ENCODE data around the gene GALNT2. TPM values are rescaled to one million over a fixed set of nuclear protein-coding genes. Genes with fewer than 3 reads are reported as not detected.

Gene GALNT2
- polyA plus RNA-seq, 2 of the 4 experiments (the other 2 are of a cell fraction) = 66.9 to 114 TPM

DNA sequence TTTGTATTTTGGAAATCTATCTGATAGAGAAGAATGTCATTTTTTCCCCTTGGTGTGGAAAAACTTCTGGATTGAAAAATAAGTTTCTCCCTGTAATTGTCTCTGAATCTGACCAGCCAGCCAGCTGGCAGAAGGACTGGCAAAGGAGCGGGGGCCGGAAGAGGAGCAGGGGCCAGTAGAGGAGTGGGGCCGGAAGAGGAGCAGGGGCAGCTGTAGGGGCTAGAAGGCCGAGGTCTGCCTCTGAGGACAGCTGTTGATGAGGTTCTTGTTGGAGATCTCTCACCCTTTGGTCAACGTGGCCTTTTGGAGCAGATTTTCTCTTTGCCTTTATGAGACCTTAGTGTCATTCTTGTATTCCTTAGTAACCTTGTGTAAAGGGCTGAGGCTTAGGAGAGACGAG lies 121.8 kb downstream of the GALNT2 start:
- no peak for FAIRE-seq
- TF ChIP-seq MAZ (IDR thresholded peaks at IDR 0.05; ENCODE audit: borderline replicate concordance, low read depth, low read length) = no peak
- no peak for TF ChIP-seq HOXA7 (CRISPR knock-in tag; IDR thresholded peaks at IDR 0.05)
- no peak for TF ChIP-seq RNF2 (IDR thresholded peaks at IDR 0.05; ENCODE audit: borderline replicate concordance, low read depth)
- no peak for TF ChIP-seq EHMT2 (IDR thresholded peaks at IDR 0.05; ENCODE audit: low read depth)
- TF ChIP-seq JUN (IDR thresholded peaks at IDR 0.05) = no peak
- TF ChIP-seq MAFK (IDR thresholded peaks at IDR 0.05; ENCODE audit: partially characterized antibody) = no peak
- TF ChIP-seq, protein P1, sequence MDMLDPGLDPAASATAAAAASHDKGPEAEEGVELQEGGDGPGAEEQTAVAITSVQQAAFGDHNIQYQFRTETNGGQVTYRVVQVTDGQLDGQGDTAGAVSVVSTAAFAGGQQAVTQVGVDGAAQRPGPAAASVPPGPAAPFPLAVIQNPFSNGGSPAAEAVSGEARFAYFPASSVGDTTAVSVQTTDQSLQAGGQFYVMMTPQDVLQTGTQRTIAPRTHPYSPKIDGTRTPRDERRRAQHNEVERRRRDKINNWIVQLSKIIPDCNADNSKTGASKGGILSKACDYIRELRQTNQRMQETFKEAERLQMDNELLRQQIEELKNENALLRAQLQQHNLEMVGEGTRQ (IDR thresholded peaks at IDR 0.05) = no peak
- no peak for TF ChIP-seq ZFP36 (IDR thresholded peaks at IDR 0.05; ENCODE audit: borderline replicate concordance, partially characterized antibody)
- TF ChIP-seq, protein P2, sequence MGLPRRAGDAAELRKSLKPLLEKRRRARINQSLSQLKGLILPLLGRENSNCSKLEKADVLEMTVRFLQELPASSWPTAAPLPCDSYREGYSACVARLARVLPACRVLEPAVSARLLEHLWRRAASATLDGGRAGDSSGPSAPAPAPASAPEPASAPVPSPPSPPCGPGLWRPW (IDR thresholded peaks at IDR 0.05) = no peak
- TF ChIP-seq RFX5 (IDR thresholded peaks at IDR 0.05) = no peak
- no peak for TF ChIP-seq KDM5A (IDR thresholded peaks at IDR 0.05)
- no peak for ATAC-seq
- ChIA-PET CTCF (no interaction called here), POLR2A (no interaction called here)
- no peaks in the 10 kb centered on the region for H3K9me3 ChIP-seq
- no peak overlapping the region for H3K4me2 ChIP-seq
- no peak for DNase-seq (ENCODE audit: low read depth in 1 of 2, low spot score in 1 of 2)
- WGBS (ENCODE audit: missing lambda C conversion rate) = 87% methylated on average over 6 of the region's 6 CpGs
- no peak overlapping the region for H3K27ac ChIP-seq
- H3K4me1 ChIP-seq = peaks cover 26% of the 10 kb centered on the region
- no peak overlapping the region for H3K4me3 ChIP-seq

DNA sequence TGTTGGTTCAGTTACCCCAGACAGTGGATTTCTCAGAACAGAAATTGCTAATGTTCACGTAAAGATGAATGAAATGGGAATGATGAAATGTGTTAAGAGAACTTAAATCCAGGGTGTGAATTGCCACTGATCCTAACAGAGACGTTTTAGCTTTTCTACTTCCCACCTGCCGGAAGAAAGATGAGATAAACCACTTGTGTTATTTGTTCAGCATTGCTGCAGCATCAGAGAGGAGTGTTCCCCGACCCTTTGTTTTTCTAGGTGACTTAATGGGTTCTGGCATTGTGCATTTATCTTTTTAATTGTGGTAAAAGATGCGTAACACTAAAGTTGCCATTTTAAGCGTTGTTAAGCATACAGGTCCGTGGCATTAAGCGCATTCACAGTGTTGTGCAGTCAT lies 122.3 kb downstream of the GALNT2 start:
- Histone ChIP-seq H3K4me1 (peaks cover 26% of the 10 kb centered on the region), H3K9me3 (no peaks in the 10 kb centered on the region), H3K27ac (no peak overlapping the region), H3K4me3 (no peak overlapping the region), H3K4me2 (no peak overlapping the region)
- no peak for ATAC-seq
- no peak for FAIRE-seq
- TF ChIP-seq NR3C1 (IDR thresholded peaks at IDR 0.05) (no peak), HOXB5 (CRISPR knock-in tag; IDR thresholded peaks at IDR 0.05) (no peak), ESRRA (IDR thresholded peaks at IDR 0.05; ENCODE audit: borderline replicate concordance, low read length) (no peak), POLR2A (IDR thresholded peaks at IDR 0.05; ENCODE audit: low read length) (no peak), KDM1A (IDR thresholded peaks at IDR 0.05; ENCODE audit: low read depth) (no peak), NPAS2 (CRISPR knock-in tag; IDR thresholded peaks at IDR 0.05; ENCODE audit: borderline replicate concordance) (no peak), FOSL2 (IDR thresholded peaks at IDR 0.05) (no peak), FOSL2 (CRISPR knock-in tag; IDR thresholded peaks at IDR 0.05) (no peak)
- TF ChIP-seq, protein P3, sequence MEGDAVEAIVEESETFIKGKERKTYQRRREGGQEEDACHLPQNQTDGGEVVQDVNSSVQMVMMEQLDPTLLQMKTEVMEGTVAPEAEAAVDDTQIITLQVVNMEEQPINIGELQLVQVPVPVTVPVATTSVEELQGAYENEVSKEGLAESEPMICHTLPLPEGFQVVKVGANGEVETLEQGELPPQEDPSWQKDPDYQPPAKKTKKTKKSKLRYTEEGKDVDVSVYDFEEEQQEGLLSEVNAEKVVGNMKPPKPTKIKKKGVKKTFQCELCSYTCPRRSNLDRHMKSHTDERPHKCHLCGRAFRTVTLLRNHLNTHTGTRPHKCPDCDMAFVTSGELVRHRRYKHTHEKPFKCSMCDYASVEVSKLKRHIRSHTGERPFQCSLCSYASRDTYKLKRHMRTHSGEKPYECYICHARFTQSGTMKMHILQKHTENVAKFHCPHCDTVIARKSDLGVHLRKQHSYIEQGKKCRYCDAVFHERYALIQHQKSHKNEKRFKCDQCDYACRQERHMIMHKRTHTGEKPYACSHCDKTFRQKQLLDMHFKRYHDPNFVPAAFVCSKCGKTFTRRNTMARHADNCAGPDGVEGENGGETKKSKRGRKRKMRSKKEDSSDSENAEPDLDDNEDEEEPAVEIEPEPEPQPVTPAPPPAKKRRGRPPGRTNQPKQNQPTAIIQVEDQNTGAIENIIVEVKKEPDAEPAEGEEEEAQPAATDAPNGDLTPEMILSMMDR (IDR thresholded peaks at IDR 0.05) = no peak
- TF ChIP-seq, protein P4, sequence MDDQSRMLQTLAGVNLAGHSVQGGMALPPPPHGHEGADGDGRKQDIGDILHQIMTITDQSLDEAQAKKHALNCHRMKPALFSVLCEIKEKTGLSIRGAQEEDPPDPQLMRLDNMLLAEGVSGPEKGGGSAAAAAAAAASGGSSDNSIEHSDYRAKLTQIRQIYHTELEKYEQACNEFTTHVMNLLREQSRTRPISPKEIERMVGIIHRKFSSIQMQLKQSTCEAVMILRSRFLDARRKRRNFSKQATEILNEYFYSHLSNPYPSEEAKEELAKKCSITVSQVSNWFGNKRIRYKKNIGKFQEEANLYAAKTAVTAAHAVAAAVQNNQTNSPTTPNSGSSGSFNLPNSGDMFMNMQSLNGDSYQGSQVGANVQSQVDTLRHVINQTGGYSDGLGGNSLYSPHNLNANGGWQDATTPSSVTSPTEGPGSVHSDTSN (IDR thresholded peaks at IDR 0.05) = no peak
- ChIA-PET POLR2A (no interaction called here), CTCF (interaction anchor here (1.2 kb wide), 1 partner anchor 11 kb away, joined by 4 read pairs; no protein-coding TSS in a partner anchor)
- no peak for DNase-seq (ENCODE audit: low read depth in 1 of 2, low spot score in 1 of 2)
- WGBS (ENCODE audit: missing lambda C conversion rate) = 91% methylated on average over 8 of the region's 8 CpGs

DNA sequence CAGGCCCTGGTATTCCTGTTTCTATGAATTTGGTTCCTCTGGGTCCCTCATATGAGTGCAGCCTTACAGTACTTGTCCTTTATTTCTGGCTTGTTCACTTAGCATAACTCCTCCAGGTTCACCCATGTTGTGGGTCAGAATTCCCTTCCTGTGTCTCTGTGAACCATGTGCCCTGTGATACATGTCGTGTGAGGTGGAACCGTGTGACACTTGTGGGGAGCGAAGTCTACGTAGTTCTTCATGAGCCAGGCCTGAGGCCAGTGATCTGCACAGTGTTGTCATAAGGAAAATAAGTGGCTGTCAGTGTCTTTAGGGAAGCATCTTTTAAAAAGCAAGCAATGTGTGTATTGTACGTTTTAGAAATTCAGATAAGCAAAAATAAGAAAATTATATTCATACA lies 122.8 kb downstream of the GALNT2 start:
- DNase-seq (ENCODE audit: low read depth in 1 of 2, low spot score in 1 of 2) (no peak), ATAC-seq (no peak), FAIRE-seq (no peak)
- CTCF ChIA-PET = interaction anchor here (1.2 kb wide), 1 partner anchor 11 kb away, joined by 4 read pairs; no protein-coding TSS in a partner anchor
- Histone ChIP-seq H3K9me3 (no peaks in the 10 kb centered on the region), H3K4me1 (peaks cover 22% of the 10 kb centered on the region), H3K4me3 (no peak overlapping the region), H3K4me2 (no peak overlapping the region), H3K27ac (no peak overlapping the region; a peak in 1 of 6 replicates)
- POLR2A ChIA-PET = no interaction called here
- 95% methylated on average over 5 of the region's 5 CpGs for WGBS (ENCODE audit: missing lambda C conversion rate)
- TF ChIP-seq HOXB5 (CRISPR knock-in tag; IDR thresholded peaks at IDR 0.05) = no peak
- no peak for TF ChIP-seq KDM5A (IDR thresholded peaks at IDR 0.05)
- TF ChIP-seq HDAC2 (IDR thresholded peaks at IDR 0.05) = no peak
- TF ChIP-seq HOXB13 (CRISPR knock-in tag; IDR thresholded peaks at IDR 0.05; ENCODE audit: low read depth) = no peak
- no peak for TF ChIP-seq NPAS2 (CRISPR knock-in tag; IDR thresholded peaks at IDR 0.05; ENCODE audit: borderline replicate concordance)
- TF ChIP-seq GATA3 (IDR thresholded peaks at IDR 0.05; ENCODE audit: borderline replicate concordance) = no peak
- no peak for TF ChIP-seq POLR2A (IDR thresholded peaks at IDR 0.05; ENCODE audit: low read length)
- no peak for TF ChIP-seq RARB (CRISPR knock-in tag; IDR thresholded peaks at IDR 0.05)
- TF ChIP-seq, protein P5, sequence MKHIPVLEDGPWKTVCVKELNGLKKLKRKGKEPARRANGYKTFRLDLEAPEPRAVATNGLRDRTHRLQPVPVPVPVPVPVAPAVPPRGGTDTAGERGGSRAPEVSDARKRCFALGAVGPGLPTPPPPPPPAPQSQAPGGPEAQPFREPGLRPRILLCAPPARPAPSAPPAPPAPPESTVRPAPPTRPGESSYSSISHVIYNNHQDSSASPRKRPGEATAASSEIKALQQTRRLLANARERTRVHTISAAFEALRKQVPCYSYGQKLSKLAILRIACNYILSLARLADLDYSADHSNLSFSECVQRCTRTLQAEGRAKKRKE (CRISPR knock-in tag; IDR thresholded peaks at IDR 0.05; ENCODE audit: low read depth) = no peak
- no peak for TF ChIP-seq CBX2 (IDR thresholded peaks at IDR 0.05; ENCODE audit: borderline replicate concordance, low read depth)
- TF ChIP-seq FOSB (CRISPR knock-in tag; IDR thresholded peaks at IDR 0.05) = no peak
- no peak for TF ChIP-seq CBX8 (IDR thresholded peaks at IDR 0.05)
- TF ChIP-seq HEYL (CRISPR knock-in tag; IDR thresholded peaks at IDR 0.05) = no peak
- no peak for TF ChIP-seq JUNB (IDR thresholded peaks at IDR 0.05)
- no peak for TF ChIP-seq FOXS1 (CRISPR knock-in tag; IDR thresholded peaks at IDR 0.05)
- TF ChIP-seq MYC (IDR thresholded peaks at IDR 0.05; ENCODE audit: borderline replicate concordance, low read length) = no peak

Measured in A549 (cell line).